WTC11 (cell line): ENCODE measurements around the gene IL12RB1.

Source experiments
- ATF3 ChIP-seq: sonication (generic); formaldehyde crosslinking; conservative IDR thresholded peaks from 2 replicates; pipeline ENCODE4 v1.8.1; 2022; ENCODE audit warnings: mild to moderate bottlenecking, missing genetic modification reagents
- ATF6 ChIP-seq: sonication (generic); formaldehyde crosslinking; IDR thresholded peaks from 2 replicates; pipeline ENCODE4 v1.8.1; 2023; ENCODE audit warnings: mild to moderate bottlenecking, missing genetic modification reagents
- CBFB ChIP-seq: sonication (generic); formaldehyde crosslinking; IDR thresholded peaks from 2 replicates; pipeline ENCODE4 v1.8.1; 2022; ENCODE audit warnings: mild to moderate bottlenecking, low read depth, missing genetic modification reagents
- CTCF ChIP-seq: fragments of 200-600 bp; IDR thresholded peaks from 2 replicates; pipeline ENCODE4 v1.8.0; 2022; ENCODE audit warnings: antibody characterized with exemption
- ELF4 ChIP-seq: sonication (generic); formaldehyde crosslinking; IDR thresholded peaks from 2 replicates; pipeline ENCODE4 v1.8.1; 2022; ENCODE audit warnings: low read depth, mild to moderate bottlenecking, moderate library complexity, missing genetic modification reagents
- FOXP1 ChIP-seq: sonication (generic); formaldehyde crosslinking; IDR thresholded peaks from 2 replicates; pipeline ENCODE4 v1.8.0; 2022; ENCODE audit warnings: missing genetic modification reagents, mild to moderate bottlenecking, moderate library complexity, borderline replicate concordance
- FOXP4 ChIP-seq: sonication (generic); formaldehyde crosslinking; IDR thresholded peaks from 2 replicates; pipeline ENCODE4 v1.8.0; 2022; ENCODE audit warnings: mild to moderate bottlenecking, missing genetic modification reagents
- NFE2L1 ChIP-seq: sonication (generic); formaldehyde crosslinking; IDR thresholded peaks from 2 replicates; pipeline ENCODE4 v1.8.1; 2023; ENCODE audit warnings: missing genetic modification reagents
- NR2C2 ChIP-seq: sonication (generic); formaldehyde crosslinking; IDR thresholded peaks from 2 replicates; pipeline ENCODE4 v1.8.0; 2022; ENCODE audit warnings: mild to moderate bottlenecking, missing genetic modification reagents
- SP1 ChIP-seq: sonication (generic); formaldehyde crosslinking; conservative IDR thresholded peaks from 2 replicates; pipeline ENCODE4 v1.8.1; 2022; ENCODE audit warnings: missing genetic modification reagents
- TEAD4 ChIP-seq: sonication (generic); formaldehyde crosslinking; IDR thresholded peaks from 2 replicates; pipeline ENCODE4 v1.8.0; 2022; ENCODE audit warnings: mild to moderate bottlenecking, missing genetic modification reagents
- ZNF232 ChIP-seq: sonication (generic); formaldehyde crosslinking; IDR thresholded peaks from 2 replicates; pipeline ENCODE4 v1.8.0; 2022; ENCODE audit warnings: mild to moderate bottlenecking, missing genetic modification reagents
- ZNF263 ChIP-seq: sonication (generic); formaldehyde crosslinking; IDR thresholded peaks from 2 replicates; pipeline ENCODE4 v1.8.1; 2022; ENCODE audit warnings: low read depth, mild to moderate bottlenecking, moderate library complexity, missing genetic modification reagents
- ZNF512 ChIP-seq: sonication (generic); formaldehyde crosslinking; IDR thresholded peaks from 2 replicates; pipeline ENCODE4 v1.8.1; 2022; ENCODE audit warnings: missing genetic modification reagents, borderline replicate concordance

GRCh38 chr19:18044825-18045304, 41.9 kb downstream of the IL12RB1 start:
- no peak for TF ChIP-seq SP1
- no peak for TF ChIP-seq ZNF232 (CRISPR knock-in tag)
- TF ChIP-seq CBFB (CRISPR knock-in tag), result no peak
- TF ChIP-seq NFE2L1 (CRISPR knock-in tag), result no peak
- TF ChIP-seq FOXP1 (CRISPR knock-in tag), result no peak
- TF ChIP-seq FOXP4, result no peak
- no peak for TF ChIP-seq CTCF
- TF ChIP-seq NR2C2 (CRISPR knock-in tag), result no peak
- no peak for TF ChIP-seq ZNF263
- no peak for TF ChIP-seq ATF3 (CRISPR knock-in tag)
- no peak for TF ChIP-seq ATF6
- TF ChIP-seq ZNF512 (CRISPR knock-in tag), result no peak
- no peak for TF ChIP-seq ELF4 (CRISPR knock-in tag)
- TF ChIP-seq TEAD4 (CRISPR knock-in tag), result no peak
